ENCODE results near the gene C3orf49.

C3orf49 gene

GRCh38 chr3:63819151-63819398 is at the start of gene C3orf49:
Gene C3orf49 (plus strand): TSS chr3:63819299. CDS start chr3:63819472, 173 bp downstream.
- DNase-seq: no peak
- in situ Hi-C loops (cut with HindIII; ENCODE audit: low pct_ligation_motif_present, low pct_unique_long_range_greater_than_20kb, low sequenced_read_pairs): no loop called here

GRCh38 chr3:63774781-63775180 is 44.3 kb upstream of the C3orf49 start:
- no peak for DNase-seq
- in situ Hi-C loops (cut with HindIII; ENCODE audit: low pct_ligation_motif_present, low pct_unique_long_range_greater_than_20kb, low sequenced_read_pairs): no loop called here

GRCh38 chr3:63779227-63779626 is 39.9 kb upstream of the C3orf49 start:
- in situ Hi-C loops (cut with HindIII; ENCODE audit: low pct_ligation_motif_present, low pct_unique_long_range_greater_than_20kb, low sequenced_read_pairs): no loop called here

GRCh38 chr3:63791974-63792373 is 27.1 kb upstream of the C3orf49 start:
- in situ Hi-C loops (cut with HindIII; ENCODE audit: low pct_ligation_motif_present, low pct_unique_long_range_greater_than_20kb, low sequenced_read_pairs): no loop called here
- DNase-seq: peak; percentile 31

More at GRCh38 chr3:63779227-63779626, 39.9 kb upstream of the C3orf49 start:
- no peak for DNase-seq

- no peak for DNase-seq
- in situ Hi-C loops (cut with HindIII; ENCODE audit: low pct_ligation_motif_present, low pct_unique_long_range_greater_than_20kb, low sequenced_read_pairs): no loop called here
These were observed 23.7 kb upstream of the C3orf49 start for GRCh38 chr3:63795438-63795837.

- DNase-seq: no peak
- in situ Hi-C loops (cut with HindIII; ENCODE audit: low pct_ligation_motif_present, low pct_unique_long_range_greater_than_20kb, low sequenced_read_pairs): no loop called here
These were observed 20.6 kb upstream of the C3orf49 start for GRCh38 chr3:63798544-63798943.

GRCh38 chr3:63798949-63799348 is 20.1 kb upstream of the C3orf49 start:
- DNase-seq: no peak
- in situ Hi-C loops (cut with HindIII; ENCODE audit: low pct_ligation_motif_present, low pct_unique_long_range_greater_than_20kb, low sequenced_read_pairs): no loop called here

- in situ Hi-C loops (cut with HindIII; ENCODE audit: low pct_ligation_motif_present, low pct_unique_long_range_greater_than_20kb, low sequenced_read_pairs): no loop called here
- no peak for DNase-seq
These were observed 19.0 kb upstream of the C3orf49 start for GRCh38 chr3:63800097-63800496.

GRCh38 chr3:63803911-63804310 is 15.2 kb upstream of the C3orf49 start:
- in situ Hi-C loops (cut with HindIII; ENCODE audit: low pct_ligation_motif_present, low pct_unique_long_range_greater_than_20kb, low sequenced_read_pairs): no loop called here
- no peak for DNase-seq

- in situ Hi-C loops (cut with HindIII; ENCODE audit: low pct_ligation_motif_present, low pct_unique_long_range_greater_than_20kb, low sequenced_read_pairs): no loop called here
- no peak for DNase-seq
These were observed 11.0 kb upstream of the C3orf49 start for GRCh38 chr3:63807961-63808565.

- no peak for DNase-seq
- in situ Hi-C loops (cut with HindIII; ENCODE audit: low pct_ligation_motif_present, low pct_unique_long_range_greater_than_20kb, low sequenced_read_pairs): no loop called here
These were observed 10.5 kb upstream of the C3orf49 start for GRCh38 chr3:63808633-63809032.

- no peak for DNase-seq
- in situ Hi-C loops (cut with HindIII; ENCODE audit: low pct_ligation_motif_present, low pct_unique_long_range_greater_than_20kb, low sequenced_read_pairs): no loop called here
These were observed 9.5 kb upstream of the C3orf49 start for GRCh38 chr3:63809607-63810006.

GRCh38 chr3:63814237-63814636 is 4.9 kb upstream of the C3orf49 start:
- no peak for DNase-seq
- in situ Hi-C loops (cut with HindIII; ENCODE audit: low pct_ligation_motif_present, low pct_unique_long_range_greater_than_20kb, low sequenced_read_pairs): no loop called here

- in situ Hi-C loops (cut with HindIII; ENCODE audit: low pct_ligation_motif_present, low pct_unique_long_range_greater_than_20kb, low sequenced_read_pairs): no loop called here
- DNase-seq: no peak
These were observed 1.9 kb upstream of the C3orf49 start for GRCh38 chr3:63817225-63817624.

GRCh38 chr3:63818282-63819150 is 583 bp upstream of the C3orf49 start:
- DNase-seq: peak; percentile 49
- in situ Hi-C loops (cut with HindIII; ENCODE audit: low pct_ligation_motif_present, low pct_unique_long_range_greater_than_20kb, low sequenced_read_pairs): no loop called here

GRCh38 chr3:63824309-63824708 is 5.2 kb downstream of the C3orf49 start:
- in situ Hi-C loops (cut with HindIII; ENCODE audit: low pct_ligation_motif_present, low pct_unique_long_range_greater_than_20kb, low sequenced_read_pairs): no loop called here

GRCh38 chr3:63830526-63830925 is 11.4 kb downstream of the C3orf49 start:
- DNase-seq: no peak
- in situ Hi-C loops (cut with HindIII; ENCODE audit: low pct_ligation_motif_present, low pct_unique_long_range_greater_than_20kb, low sequenced_read_pairs): no loop called here

More at GRCh38 chr3:63824309-63824708, 5.2 kb downstream of the C3orf49 start:
- DNase-seq: no peak

GRCh38 chr3:63832395-63832794 is 13.3 kb downstream of the C3orf49 start:
- in situ Hi-C loops (cut with HindIII; ENCODE audit: low pct_ligation_motif_present, low pct_unique_long_range_greater_than_20kb, low sequenced_read_pairs): no loop called here
- no peak for DNase-seq

- DNase-seq: no peak
- in situ Hi-C loops (cut with HindIII; ENCODE audit: low pct_ligation_motif_present, low pct_unique_long_range_greater_than_20kb, low sequenced_read_pairs): no loop called here
These were observed 22.6 kb downstream of the C3orf49 start for GRCh38 chr3:63841704-63842103.

- in situ Hi-C loops (cut with HindIII; ENCODE audit: low pct_ligation_motif_present, low pct_unique_long_range_greater_than_20kb, low sequenced_read_pairs): no loop called here
- DNase-seq: no peak
These were observed 23.0 kb downstream of the C3orf49 start for GRCh38 chr3:63842127-63842526.
